ENCODE measurements around the gene RAB11A. TPM values are rescaled to one million over a fixed set of nuclear protein-coding genes. Genes with fewer than 3 reads are reported as not detected.

RAB11A gene
- total and polyA plus RNA-seq, 2 donors = 118 to 119 TPM

DNA sequence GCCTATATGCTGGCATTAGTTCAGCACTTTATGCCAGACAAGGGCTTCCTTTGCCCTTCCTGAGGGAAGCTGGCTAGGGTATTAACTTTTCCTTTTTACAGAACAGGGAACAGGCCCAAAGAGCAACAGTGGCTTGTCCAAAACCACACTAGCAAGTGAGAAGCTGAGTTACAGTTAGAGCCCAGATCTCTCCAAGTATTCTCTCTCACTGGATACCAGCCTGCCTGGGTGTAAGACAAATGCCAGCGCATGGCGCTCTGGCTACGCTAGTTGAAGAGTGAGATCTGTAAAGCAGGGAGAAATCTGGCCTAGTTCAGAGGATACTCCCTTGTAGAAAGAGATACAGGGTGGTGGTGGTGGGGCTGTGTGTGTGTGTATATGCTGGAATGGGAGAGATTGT, 38.4 kb downstream of the RAB11A start:
- H3K4me1 ChIP-seq (ENCODE audit: control insufficient read depth in 2 of 2, insufficient read depth in 2 of 2, low read length in 2 of 2) = no peaks in the 10 kb centered on the region
- peaks cover 0 to 38% of the 10 kb centered on the region in 2 donors for H3K36me3 ChIP-seq (ENCODE audit: control insufficient read depth in 2 of 2, insufficient read depth in 2 of 2, low read length in 1 of 2)
- H3K27ac ChIP-seq (ENCODE audit: low read depth in 1 of 2, low read length in 1 of 2) = no peak overlapping the region
- H3K4me3 ChIP-seq (ENCODE audit: low read length in 2 of 2) = no peak overlapping the region
- DNase-seq (ENCODE audit: low read depth in 6 of 9, low spot score in 9 of 9) = no peak
- no peaks in the 10 kb centered on the region for H3K9me3 ChIP-seq (ENCODE audit: control insufficient read depth in 2 of 2, insufficient read depth in 1 of 2, low read length in 1 of 2)
- H3K27me3 ChIP-seq (ENCODE audit: control insufficient read depth in 2 of 2, insufficient read depth in 1 of 2, low read length in 1 of 2) = no peaks in the 10 kb centered on the region
- WGBS = 98% methylated on average over 3 of the region's 3 CpGs

DNA sequence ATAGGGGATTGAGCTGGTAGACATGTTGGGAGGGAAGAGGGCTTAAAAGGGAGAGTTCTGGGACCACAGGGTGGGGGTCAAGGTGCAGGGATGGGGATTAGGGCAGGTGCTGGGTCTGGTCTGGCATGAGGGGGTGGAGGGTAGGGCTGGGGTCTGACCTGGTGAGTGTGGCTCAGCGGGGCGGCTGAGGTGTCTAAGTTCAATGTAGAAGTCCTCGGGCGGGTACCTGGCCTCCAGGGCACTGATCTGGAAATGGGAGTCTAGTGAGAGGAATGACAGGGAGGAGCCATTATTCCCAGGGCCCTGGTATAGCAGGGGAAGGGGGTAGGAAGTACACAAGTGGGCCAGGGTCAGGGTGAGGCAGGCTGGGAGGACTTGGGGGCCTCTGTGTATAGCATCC, 39.6 kb downstream of the RAB11A start:
- DNase-seq (ENCODE audit: low read depth in 6 of 9, low spot score in 9 of 9) = no peak
- WGBS = 95% methylated on average over 4 of the region's 4 CpGs
- H3K4me3 ChIP-seq (ENCODE audit: low read length in 2 of 2) = no peak overlapping the region
- no peak overlapping the region for H3K27ac ChIP-seq (ENCODE audit: low read depth in 1 of 2, low read length in 1 of 2)
- H3K9me3 ChIP-seq (ENCODE audit: control insufficient read depth in 2 of 2, insufficient read depth in 1 of 2, low read length in 1 of 2) = no peaks in the 10 kb centered on the region
- H3K27me3 ChIP-seq (ENCODE audit: control insufficient read depth in 2 of 2, insufficient read depth in 1 of 2, low read length in 1 of 2) = no peaks in the 10 kb centered on the region
- no peaks in the 10 kb centered on the region for H3K4me1 ChIP-seq (ENCODE audit: control insufficient read depth in 2 of 2, insufficient read depth in 2 of 2, low read length in 2 of 2)
- H3K36me3 ChIP-seq (ENCODE audit: control insufficient read depth in 2 of 2, insufficient read depth in 2 of 2, low read length in 1 of 2) = peaks cover 0 to 31% of the 10 kb centered on the region in 2 donors

DNA sequence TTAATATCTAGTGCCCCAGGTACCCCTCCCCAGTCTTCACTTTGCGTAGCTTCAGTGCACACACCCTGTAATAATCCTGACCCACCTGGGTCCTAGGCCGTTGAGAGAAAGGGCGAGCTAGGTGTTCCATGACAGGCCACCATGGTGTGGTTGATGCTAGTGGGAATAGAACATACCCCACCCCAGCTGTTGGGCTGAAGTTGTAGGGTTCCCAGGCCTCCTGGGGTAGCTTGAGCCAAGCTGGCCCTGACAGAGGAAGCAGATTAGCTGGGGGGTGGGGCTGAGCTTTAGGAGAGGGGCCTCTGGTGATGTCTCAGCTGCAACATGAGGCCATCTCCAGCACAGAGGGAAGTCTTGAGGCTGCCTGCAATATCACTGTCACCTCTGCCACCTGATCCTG, 40.5 kb downstream of the RAB11A start:
- H3K27me3 ChIP-seq (ENCODE audit: control insufficient read depth in 2 of 2, insufficient read depth in 1 of 2, low read length in 1 of 2) = no peaks in the 10 kb centered on the region
- no peak overlapping the region for H3K4me3 ChIP-seq (ENCODE audit: low read length in 2 of 2)
- no peaks in the 10 kb centered on the region for H3K9me3 ChIP-seq (ENCODE audit: control insufficient read depth in 2 of 2, insufficient read depth in 1 of 2, low read length in 1 of 2)
- no peak overlapping the region for H3K27ac ChIP-seq (ENCODE audit: low read depth in 1 of 2, low read length in 1 of 2)
- H3K4me1 ChIP-seq (ENCODE audit: control insufficient read depth in 2 of 2, insufficient read depth in 2 of 2, low read length in 2 of 2) = no peaks in the 10 kb centered on the region
- WGBS = 97% methylated on average over 3 of the region's 3 CpGs
- peaks cover 0 to 22% of the 10 kb centered on the region in 2 donors for H3K36me3 ChIP-seq (ENCODE audit: control insufficient read depth in 2 of 2, insufficient read depth in 2 of 2, low read length in 1 of 2)
- DNase-seq (ENCODE audit: low read depth in 6 of 9, low spot score in 9 of 9) = no peak

DNA sequence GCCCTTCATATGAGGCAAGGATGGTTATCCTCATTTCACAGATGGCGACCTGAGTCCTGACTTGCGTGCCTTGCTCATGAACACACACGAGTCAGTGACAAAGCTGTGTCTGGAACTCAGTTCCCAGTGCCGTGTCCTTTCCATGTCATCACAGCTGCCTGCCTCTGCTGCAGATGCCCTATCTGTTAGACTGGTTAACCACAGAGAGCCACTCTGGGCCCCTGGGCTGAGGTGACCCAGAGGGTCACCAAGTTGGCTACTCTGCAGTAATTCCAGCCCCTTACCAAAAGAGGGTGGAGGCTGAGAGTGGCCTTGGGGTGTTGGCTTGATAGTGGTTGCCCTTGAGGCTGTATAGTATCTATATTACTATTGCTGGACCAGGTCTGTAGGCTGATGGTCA, 41.0 kb downstream of the RAB11A start:
- no peak overlapping the region for H3K4me3 ChIP-seq (ENCODE audit: low read length in 2 of 2)
- 99% methylated on average over 4 of the region's 4 CpGs for whole genome bisulfite sequencing
- H3K27me3 ChIP-seq (ENCODE audit: control insufficient read depth in 2 of 2, insufficient read depth in 1 of 2, low read length in 1 of 2) = no peaks in the 10 kb centered on the region
- H3K27ac ChIP-seq (ENCODE audit: low read depth in 1 of 2, low read length in 1 of 2) = no peak overlapping the region
- H3K9me3 ChIP-seq (ENCODE audit: control insufficient read depth in 2 of 2, insufficient read depth in 1 of 2, low read length in 1 of 2) = no peaks in the 10 kb centered on the region
- DNase-seq (ENCODE audit: low read depth in 6 of 9, low spot score in 9 of 9) = no peak
- H3K36me3 ChIP-seq (ENCODE audit: control insufficient read depth in 2 of 2, insufficient read depth in 2 of 2, low read length in 1 of 2) = peaks cover 0 to 20% of the 10 kb centered on the region in 2 donors
- H3K4me1 ChIP-seq (ENCODE audit: control insufficient read depth in 2 of 2, insufficient read depth in 2 of 2, low read length in 2 of 2) = peaks cover 0 to 1% of the 10 kb centered on the region in 2 donors

DNA sequence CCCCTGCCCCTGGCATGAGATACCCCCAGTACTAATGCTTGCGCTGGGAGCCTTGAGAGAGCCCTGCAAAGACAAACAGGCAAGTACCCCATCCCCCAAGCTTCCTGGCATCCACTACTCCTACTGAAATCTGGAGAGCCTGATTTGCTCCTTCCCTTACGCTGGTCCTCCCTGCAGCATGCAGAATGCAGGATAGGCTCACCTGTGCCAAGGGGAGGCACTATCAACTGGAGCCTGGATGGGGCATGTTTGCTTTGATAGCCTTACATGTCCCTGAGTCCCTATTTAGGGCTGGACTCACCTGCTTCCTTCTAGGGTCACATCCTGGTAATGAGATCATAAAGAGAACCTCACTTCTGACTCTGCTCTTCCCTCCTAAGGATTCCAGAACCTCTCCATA, 42.9 kb downstream of the RAB11A start:
- Histone ChIP-seq H3K9me3 (ENCODE audit: control insufficient read depth in 2 of 2, insufficient read depth in 1 of 2, low read length in 1 of 2) (no peaks in the 10 kb centered on the region), H3K4me3 (ENCODE audit: low read length in 2 of 2) (no peak overlapping the region), H3K27me3 (ENCODE audit: control insufficient read depth in 2 of 2, insufficient read depth in 1 of 2, low read length in 1 of 2) (no peaks in the 10 kb centered on the region), H3K4me1 (ENCODE audit: control insufficient read depth in 2 of 2, insufficient read depth in 2 of 2, low read length in 2 of 2) (peaks cover 0 to 9% of the 10 kb centered on the region in 2 donors), H3K36me3 (ENCODE audit: control insufficient read depth in 2 of 2, insufficient read depth in 2 of 2, low read length in 1 of 2) (peaks cover 0 to 10% of the 10 kb centered on the region in 2 donors), H3K27ac (ENCODE audit: low read depth in 1 of 2, low read length in 1 of 2) (no peak overlapping the region)
- no peak for DNase-seq (ENCODE audit: low read depth in 6 of 9, low spot score in 9 of 9)
- WGBS = 99% methylated on average over 2 of the region's 2 CpGs

DNA sequence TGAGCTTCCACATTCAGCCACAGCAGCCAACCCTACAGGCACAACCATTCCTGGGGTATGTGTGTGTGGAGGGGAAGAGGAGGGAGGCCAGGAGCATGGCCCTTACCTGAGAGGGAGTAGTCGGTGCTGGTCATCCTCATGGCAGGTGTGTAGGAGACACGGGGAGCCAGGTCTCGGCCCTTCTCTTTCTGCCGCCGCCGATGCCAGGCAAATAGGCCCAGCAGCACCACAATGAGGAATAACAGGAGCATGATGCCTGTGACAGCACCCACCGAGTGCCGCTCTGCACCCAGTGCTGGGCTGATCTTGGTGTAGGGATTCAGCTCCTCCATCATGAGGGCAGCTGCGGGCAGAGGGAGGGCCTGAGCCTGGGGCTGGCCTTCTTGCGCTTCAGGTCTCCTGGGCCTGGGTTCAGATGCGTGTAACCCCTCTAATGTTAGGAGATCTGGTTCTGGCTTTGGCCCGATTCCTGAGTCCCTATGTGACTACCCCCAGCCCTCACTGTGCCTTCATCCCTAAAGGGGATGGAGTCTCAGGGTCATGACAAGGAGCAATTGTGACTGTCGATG, 44.4 kb downstream of the RAB11A start:
- Histone ChIP-seq H3K27ac (ENCODE audit: low read depth in 1 of 2, low read length in 1 of 2) (no peak overlapping the region), H3K36me3 (ENCODE audit: control insufficient read depth in 2 of 2, insufficient read depth in 2 of 2, low read length in 1 of 2) (peaks cover 0 to 2% of the 10 kb centered on the region in 2 donors), H3K27me3 (ENCODE audit: control insufficient read depth in 2 of 2, insufficient read depth in 1 of 2, low read length in 1 of 2) (no peaks in the 10 kb centered on the region), H3K4me1 (ENCODE audit: control insufficient read depth in 2 of 2, insufficient read depth in 2 of 2, low read length in 2 of 2) (peaks cover 0 to 9% of the 10 kb centered on the region in 2 donors), H3K4me3 (ENCODE audit: low read length in 2 of 2) (no peak overlapping the region), H3K9me3 (ENCODE audit: control insufficient read depth in 2 of 2, insufficient read depth in 1 of 2, low read length in 1 of 2) (no peaks in the 10 kb centered on the region)
- DNase-seq (ENCODE audit: low read depth in 6 of 9, low spot score in 9 of 9) = no peak
- 99% methylated on average over 13 of the region's 13 CpGs for WGBS

DNA sequence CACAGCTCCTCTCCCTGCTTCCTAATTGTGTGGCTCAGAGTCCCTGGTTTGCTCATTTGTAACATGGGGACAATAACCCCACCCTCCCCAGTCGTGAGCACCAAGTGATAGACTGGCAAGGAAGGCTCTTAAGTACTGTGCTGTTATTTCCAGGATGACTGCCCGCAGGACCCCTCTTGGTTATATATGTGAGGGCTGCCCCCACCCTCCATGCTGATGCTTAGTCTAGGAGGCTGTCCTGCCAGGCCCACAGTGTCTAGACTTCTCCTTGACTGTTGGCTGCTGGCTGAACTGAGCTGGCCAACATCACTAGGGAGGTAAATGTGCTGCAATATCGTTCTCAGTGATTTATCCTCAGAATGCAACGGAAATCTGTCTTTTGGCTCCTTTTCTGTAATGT, 45.1 kb downstream of the RAB11A start:
- H3K36me3 ChIP-seq (ENCODE audit: control insufficient read depth in 2 of 2, insufficient read depth in 2 of 2, low read length in 1 of 2) = peaks cover 0 to 2% of the 10 kb centered on the region in 2 donors
- WGBS = 95% methylated on average over 4 of the region's 4 CpGs

DNA sequence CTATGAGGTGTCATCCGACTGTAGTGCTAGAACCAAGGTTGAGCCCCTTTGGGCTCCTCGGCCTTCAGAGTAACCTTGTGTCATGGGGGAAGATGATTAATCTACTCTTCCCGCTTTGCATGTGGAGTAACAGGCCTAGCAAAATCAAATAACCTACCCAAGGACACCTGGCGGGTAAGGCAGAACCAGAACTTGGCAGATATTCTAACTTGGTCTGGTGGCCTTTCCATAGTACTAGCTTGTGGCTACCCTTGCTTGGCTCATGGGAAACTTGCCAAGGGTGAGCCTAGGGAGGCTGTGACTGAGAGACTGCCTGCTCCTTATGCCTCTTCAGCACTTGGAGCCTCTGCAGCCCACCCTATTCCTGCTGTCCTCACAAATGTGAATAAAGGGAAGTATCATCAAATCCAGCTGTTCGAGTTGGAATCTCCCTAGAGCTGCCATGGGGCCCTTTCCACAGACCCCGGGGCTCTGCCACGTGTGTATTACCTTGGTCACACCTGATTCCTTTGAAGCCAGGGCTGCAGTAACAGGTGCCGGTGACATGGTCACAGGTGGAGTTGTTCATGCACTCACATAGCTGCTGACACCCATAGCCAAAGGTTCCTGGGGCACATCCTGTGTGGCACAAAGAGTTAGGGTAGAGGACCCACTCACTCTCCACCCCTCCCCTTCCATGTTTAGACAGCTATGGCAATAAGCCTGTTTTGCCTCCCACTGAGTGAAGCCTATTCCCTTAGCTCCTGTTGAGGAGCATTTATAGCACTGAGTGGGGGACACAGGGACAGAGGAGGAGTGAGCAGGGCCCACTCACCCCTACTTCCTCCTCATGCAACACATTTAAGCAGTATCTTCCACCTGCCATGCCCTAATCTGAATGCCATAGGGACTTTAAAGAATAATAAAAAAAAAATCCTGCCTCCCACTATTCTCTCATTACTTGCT, 46.0 kb downstream of the RAB11A start:
- peaks cover 0 to 2% of the 10 kb centered on the region in 2 donors for H3K36me3 ChIP-seq (ENCODE audit: control insufficient read depth in 2 of 2, insufficient read depth in 2 of 2, low read length in 1 of 2)
- H3K27me3 ChIP-seq (ENCODE audit: control insufficient read depth in 2 of 2, insufficient read depth in 1 of 2, low read length in 1 of 2) = no peaks in the 10 kb centered on the region
- 88% methylated on average over 8 of the region's 8 CpGs for WGBS
- peak in 1 of 9 donors; percentile 11 for DNase-seq (ENCODE audit: low read depth in 6 of 9, low spot score in 9 of 9)
- H3K27ac ChIP-seq (ENCODE audit: low read depth in 1 of 2, low read length in 1 of 2) = no peak overlapping the region
- H3K9me3 ChIP-seq (ENCODE audit: control insufficient read depth in 2 of 2, insufficient read depth in 1 of 2, low read length in 1 of 2) = no peaks in the 10 kb centered on the region
- H3K4me1 ChIP-seq (ENCODE audit: control insufficient read depth in 2 of 2, insufficient read depth in 2 of 2, low read length in 2 of 2) = peaks cover 0 to 9% of the 10 kb centered on the region in 2 donors
- H3K4me3 ChIP-seq (ENCODE audit: low read length in 2 of 2) = no peak overlapping the region

More for the DNA sequence above, 45.1 kb downstream of the RAB11A start:
- Histone ChIP-seq H3K9me3 (ENCODE audit: control insufficient read depth in 2 of 2, insufficient read depth in 1 of 2, low read length in 1 of 2) (no peaks in the 10 kb centered on the region), H3K4me1 (ENCODE audit: control insufficient read depth in 2 of 2, insufficient read depth in 2 of 2, low read length in 2 of 2) (peaks cover 0 to 9% of the 10 kb centered on the region in 2 donors), H3K27ac (ENCODE audit: low read depth in 1 of 2, low read length in 1 of 2) (no peak overlapping the region), H3K4me3 (ENCODE audit: low read length in 2 of 2) (no peak overlapping the region), H3K27me3 (ENCODE audit: control insufficient read depth in 2 of 2, insufficient read depth in 1 of 2, low read length in 1 of 2) (no peaks in the 10 kb centered on the region)
- no peak for DNase-seq (ENCODE audit: low read depth in 6 of 9, low spot score in 9 of 9)

DNA sequence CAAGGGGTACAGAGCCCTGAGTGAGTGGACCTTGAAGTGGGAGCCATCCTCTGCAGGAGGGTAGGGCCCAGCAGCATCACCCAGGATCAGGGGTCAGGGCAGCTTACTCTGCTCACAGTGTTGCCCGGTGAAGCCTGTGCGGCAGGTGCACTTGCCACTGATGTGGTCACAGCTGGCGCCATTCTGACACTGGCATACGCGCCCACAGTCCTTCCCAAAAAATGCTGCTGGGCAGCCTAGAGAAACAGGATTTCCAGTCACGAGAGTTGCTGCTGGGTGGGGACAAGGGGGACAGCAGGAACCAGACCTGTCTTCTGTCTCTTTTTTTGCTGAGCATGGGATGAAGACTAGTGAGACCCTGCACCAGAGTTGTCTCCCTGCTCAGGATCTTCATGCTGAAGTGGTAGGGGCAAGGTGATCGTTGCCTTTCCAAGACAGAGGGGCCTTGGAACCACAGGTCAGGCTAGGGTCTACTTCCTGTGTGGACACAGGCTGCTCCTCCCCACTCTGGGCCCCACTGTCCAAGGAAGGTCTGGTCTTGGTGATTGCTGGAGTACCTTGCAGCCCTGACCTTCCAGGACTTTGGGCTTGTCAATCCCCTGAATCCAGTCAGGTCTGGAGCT, 46.9 kb downstream of the RAB11A start:
- Histone ChIP-seq H3K36me3 (ENCODE audit: control insufficient read depth in 2 of 2, insufficient read depth in 2 of 2, low read length in 1 of 2) (no peaks in the 10 kb centered on the region), H3K4me1 (ENCODE audit: control insufficient read depth in 2 of 2, insufficient read depth in 2 of 2, low read length in 2 of 2) (peaks cover 0 to 9% of the 10 kb centered on the region in 2 donors), H3K27me3 (ENCODE audit: control insufficient read depth in 2 of 2, insufficient read depth in 1 of 2, low read length in 1 of 2) (no peaks in the 10 kb centered on the region), H3K9me3 (ENCODE audit: control insufficient read depth in 2 of 2, insufficient read depth in 1 of 2, low read length in 1 of 2) (no peaks in the 10 kb centered on the region), H3K27ac (ENCODE audit: low read depth in 1 of 2, low read length in 1 of 2) (no peak overlapping the region), H3K4me3 (ENCODE audit: low read length in 2 of 2) (no peak overlapping the region)
- no peak for DNase-seq (ENCODE audit: low read depth in 6 of 9, low spot score in 9 of 9)
- WGBS = 53% methylated on average over 7 of the region's 7 CpGs

All from thymus (tissue), 11 donors.